Fibroblast of skin of back (primary cell): Measurements from ENCODE around the gene LINGO1.

Experiments
- DNase-seq: peaks from one replicate; pipeline ENCODE4 v3.0.0-alpha.2; 2013

The LINGO1 gene

GRCh38 chr15:77614251-77614806 lies 18.4 kb downstream of the LINGO1 start:
- DNase-seq = no peak

GRCh38 chr15:77613814-77614213 lies 18.9 kb downstream of the LINGO1 start:
- no peak for DNase-seq

- no peak for DNase-seq
These were observed 19.6 kb downstream of the LINGO1 start for GRCh38 chr15:77612958-77613601.

- DNase-seq = peak; percentile 24
These were observed 20.9 kb downstream of the LINGO1 start for GRCh38 chr15:77611767-77612166.

- DNase-seq = no peak
These were observed 22.0 kb downstream of the LINGO1 start for GRCh38 chr15:77610731-77611130.

- no peak for DNase-seq
These were observed 23.2 kb downstream of the LINGO1 start for GRCh38 chr15:77609558-77609957.

- DNase-seq = no peak
These were observed 23.9 kb downstream of the LINGO1 start for GRCh38 chr15:77608774-77609173.

GRCh38 chr15:77607894-77608261 lies 24.8 kb downstream of the LINGO1 start:
- peak; percentile 25 for DNase-seq

- DNase-seq = peak; percentile 80
These were observed 25.4 kb downstream of the LINGO1 start for GRCh38 chr15:77607111-77607893.

GRCh38 chr15:77606142-77607034 lies 26.3 kb downstream of the LINGO1 start:
- DNase-seq = peak; percentile 56

- no peak for DNase-seq
These were observed 27.2 kb downstream of the LINGO1 start for GRCh38 chr15:77605547-77605946.

- DNase-seq = no peak
These were observed 27.7 kb downstream of the LINGO1 start for GRCh38 chr15:77604973-77605372.

GRCh38 chr15:77603611-77604336 lies 28.9 kb downstream of the LINGO1 start:
- no peak for DNase-seq

- no peak for DNase-seq
These were observed 29.9 kb downstream of the LINGO1 start for GRCh38 chr15:77602800-77603199.

GRCh38 chr15:77599899-77600298 lies 32.8 kb downstream of the LINGO1 start:
- peak; percentile 43 for DNase-seq

- DNase-seq = no peak
These were observed 33.4 kb downstream of the LINGO1 start for GRCh38 chr15:77599357-77599756.

- no peak for DNase-seq
These were observed 34.1 kb downstream of the LINGO1 start for GRCh38 chr15:77598644-77599043.

GRCh38 chr15:77597804-77598453 lies 34.8 kb downstream of the LINGO1 start:
- peak; percentile 18 for DNase-seq

- no peak for DNase-seq
These were observed 35.6 kb downstream of the LINGO1 start for GRCh38 chr15:77596821-77597803.

- no peak for DNase-seq
These were observed 37.5 kb downstream of the LINGO1 start for GRCh38 chr15:77595231-77595630.
